ENCODE results near the gene ACACB.
A peak's percentile ranks its signal among the peaks of the same experiment; 100 is the strongest.

DNA sequence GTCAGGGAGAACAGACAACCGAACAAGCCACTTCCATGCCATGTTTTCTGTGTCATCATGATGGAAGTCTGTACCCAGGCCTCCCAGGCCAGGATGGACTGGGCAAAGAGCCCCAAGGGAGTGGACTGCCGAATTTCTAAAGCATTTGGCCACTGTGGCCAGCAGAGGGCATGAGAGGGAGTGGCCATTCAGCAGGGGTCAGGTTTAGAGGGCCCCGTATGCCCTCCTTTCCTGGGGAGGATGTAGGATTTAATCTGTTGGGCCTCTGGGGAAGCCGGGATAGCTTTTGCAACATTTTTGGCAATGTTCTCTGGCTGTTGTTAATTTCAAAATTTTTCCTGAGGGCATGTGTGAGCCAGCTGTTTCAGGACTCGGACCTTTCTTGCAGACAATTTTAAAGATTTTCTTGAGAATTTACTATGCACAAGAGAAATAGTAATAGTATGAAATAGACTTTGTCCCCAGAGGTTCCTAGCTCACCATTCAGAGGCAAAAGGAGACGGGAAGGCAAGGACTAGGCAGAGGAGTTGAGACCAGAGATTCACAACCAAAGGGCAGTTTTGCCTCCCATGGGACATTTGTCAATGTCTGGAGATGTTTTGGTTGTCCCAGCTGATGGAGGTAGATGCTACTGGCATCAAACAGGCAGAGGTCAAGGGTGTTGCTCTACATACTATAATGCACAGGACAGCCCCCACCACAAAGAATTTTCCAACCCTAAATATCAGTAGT lies 18.0 kb downstream of the ACACB start:
- TF ChIP-seq CTCF (conservative IDR thresholded peaks at IDR 0.05) (peak; percentile 73), ZFX (IDR thresholded peaks at IDR 0.05) (no peak)
